Hepatocyte (in vitro differentiated cells): ENCODE data around the gene RPGRIP1.

Experiments
- CTCF ChIP-seq: fragments of 200-600 bp; sonication (generic); IDR thresholded peaks from 2 replicates; pipeline ENCODE4 v1.5.1; 2016; ENCODE audit warnings: antibody characterized with exemption, mild to moderate bottlenecking; ENCODE audit not compliant: poor library complexity
- EZH2 ChIP-seq: fragments of 200-600 bp; sonication (generic); IDR thresholded peaks from 2 replicates; pipeline ENCODE4 v1.6.1; 2016; ENCODE audit warnings: antibody characterized with exemption, mild to moderate bottlenecking, borderline replicate concordance
- EZH2phosphoT487 ChIP-seq: fragments of 200-600 bp; sonication (generic); IDR thresholded peaks from one replicate; pipeline ENCODE4 v1.6.1; 2018; ENCODE audit warnings: antibody characterized with exemption, mild to moderate bottlenecking, low read depth, moderate library complexity; ENCODE audit not compliant: unreplicated experiment, severe bottlenecking

- no peak for TF ChIP-seq CTCF
- TF ChIP-seq EZH2: no peak
- no peak for TF ChIP-seq EZH2phosphoT487
Measured at GRCh38 chr14:21261824-21262223, 18.1 kb upstream of the RPGRIP1 start.
